GM12891 (cell line): ENCODE results near the gene NBL1.

ENCODE experiments used
- DNase-seq: peaks from one replicate; pipeline ENCODE4 v3.0.0; 2011; ENCODE audit warnings: low spot score; ENCODE audit not compliant: insufficient read length
- FAIRE-seq: peaks from 2 replicates; lab custom pipeline; 2011; peaks lifted over from hg19 to GRCh38; lab: Jason Lieb, UNC
- PAX5 ChIP-seq: IDR thresholded peaks from 2 replicates; pipeline ENCODE4 v1.6.1; 2011; ENCODE audit warnings: low read length, moderate library complexity, mild to moderate bottlenecking; ENCODE audit not compliant: insufficient read depth, severe bottlenecking
- POLR2A ChIP-seq: IDR thresholded peaks from 2 replicates; pipeline ENCODE4 v1.6.1; 2011; ENCODE audit warnings: low read depth, low read length, control low read depth
- POLR2AphosphoS5 ChIP-seq: IDR thresholded peaks from 2 replicates; pipeline ENCODE4 v1.6.1; 2011; ENCODE audit warnings: low read depth, low read length, control low read depth
- POU2F2 ChIP-seq: IDR thresholded peaks from 2 replicates; pipeline ENCODE4 v1.6.1; 2011; ENCODE audit warnings: low read depth, mild to moderate bottlenecking, control low read depth, low read length, moderate library complexity
- SPI1 ChIP-seq: IDR thresholded peaks from 2 replicates; pipeline ENCODE4 v1.6.1; 2011; ENCODE audit warnings: low read depth, low read length, control low read depth
- TAF1 ChIP-seq: IDR thresholded peaks from 2 replicates; pipeline ENCODE4 v1.6.1; 2011; ENCODE audit warnings: low read depth, low read length, control low read depth

The NBL1 gene

DNA sequence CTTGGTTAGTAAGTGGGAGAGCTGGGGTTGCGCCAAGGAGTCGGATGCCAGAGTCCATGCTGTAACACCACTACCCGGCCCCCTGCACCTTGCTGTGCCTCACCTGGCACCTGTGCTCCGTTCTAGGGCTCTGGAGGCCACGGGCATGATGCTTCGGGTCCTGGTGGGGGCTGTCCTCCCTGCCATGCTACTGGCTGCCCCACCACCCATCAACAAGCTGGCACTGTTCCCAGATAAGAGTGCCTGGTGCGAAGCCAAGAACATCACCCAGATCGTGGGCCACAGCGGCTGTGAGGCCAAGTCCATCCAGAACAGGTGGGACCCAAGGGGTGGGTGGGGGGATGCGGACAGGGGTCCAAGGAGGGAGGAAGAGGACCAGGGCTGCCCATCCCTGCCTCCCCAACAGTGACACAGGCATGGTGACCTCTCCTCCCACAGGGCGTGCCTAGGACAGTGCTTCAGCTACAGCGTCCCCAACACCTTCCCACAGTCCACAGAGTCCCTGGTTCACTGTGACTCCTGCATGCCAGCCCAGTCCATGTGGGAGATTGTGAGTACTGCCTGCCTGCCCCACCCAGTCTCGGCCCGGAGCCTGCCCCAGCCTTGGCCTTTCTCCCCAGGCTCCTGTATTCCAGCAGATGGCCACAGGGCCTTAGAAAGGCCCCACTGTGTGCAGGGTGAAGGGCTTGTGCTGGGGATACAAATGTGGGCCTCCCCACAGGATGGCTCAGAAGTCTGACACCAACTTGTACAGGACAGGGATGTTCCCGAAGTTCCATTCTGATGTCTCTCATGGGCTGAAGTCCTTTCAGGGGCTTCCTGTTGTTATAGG lies 11.0 kb downstream of the NBL1 start:
- DNase-seq (no peak), FAIRE-seq (no peak)
- no peak for TF ChIP-seq POU2F2
- TF ChIP-seq TAF1: no peak
- no peak for TF ChIP-seq SPI1
- no peak for TF ChIP-seq POLR2A
- no peak for TF ChIP-seq POLR2AphosphoS5
- TF ChIP-seq PAX5: no peak

DNA sequence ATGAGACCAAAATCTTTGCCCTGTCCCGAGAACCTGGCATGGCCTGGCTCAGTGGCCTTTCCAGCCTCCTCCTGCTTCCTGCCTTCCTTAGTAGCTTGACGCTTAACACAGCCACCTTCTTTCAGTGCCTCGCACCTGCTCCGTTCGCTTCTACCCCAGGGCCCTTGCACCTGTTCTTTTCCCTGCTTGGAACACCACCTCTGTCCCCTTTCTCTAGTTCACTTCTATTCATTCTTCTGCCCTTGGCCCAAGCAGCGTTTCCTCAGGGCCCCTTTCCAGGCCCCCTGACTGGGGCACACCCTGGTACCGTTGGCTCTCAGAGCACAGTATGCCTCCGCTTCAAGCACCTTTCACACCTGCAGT lies 11.6 kb downstream of the NBL1 start:
- no peak for DNase-seq
- no peak for FAIRE-seq
- TF ChIP-seq POLR2AphosphoS5: no peak
- TF ChIP-seq PAX5: no peak
- TF ChIP-seq TAF1: no peak

DNA sequence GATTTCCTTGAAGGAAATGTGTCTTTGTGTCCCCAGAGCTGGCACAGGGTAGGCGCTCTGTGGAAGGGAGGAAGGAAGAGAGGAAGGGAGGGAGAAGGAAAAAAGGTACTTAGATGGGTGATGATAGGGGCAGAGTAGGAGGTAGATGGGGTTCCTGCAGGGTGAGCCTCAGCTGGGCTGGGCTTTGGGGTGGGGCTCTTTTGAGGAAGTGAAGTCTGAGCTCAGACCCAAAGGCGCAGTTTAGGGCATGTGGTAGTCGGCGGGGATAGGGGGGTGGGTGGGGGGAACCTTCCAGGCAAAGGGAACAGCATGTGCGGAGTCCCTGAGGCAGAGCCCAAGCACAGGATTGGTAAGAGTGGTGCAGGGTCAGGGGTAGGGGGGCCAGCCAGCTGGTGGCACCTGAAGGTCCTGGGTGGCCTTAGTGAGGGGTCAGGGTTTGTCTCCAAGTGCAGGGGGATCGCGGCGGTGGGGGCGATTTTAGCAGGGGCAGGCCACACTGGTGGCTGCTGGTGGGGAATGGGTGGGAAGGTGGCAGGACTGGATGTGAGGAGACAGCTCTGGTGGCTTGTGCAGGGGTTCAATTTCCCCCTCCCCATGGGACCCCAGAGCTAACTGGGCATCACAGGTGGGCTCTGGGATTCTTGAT lies 12.1 kb downstream of the NBL1 start:
- TF ChIP-seq POLR2AphosphoS5: no peak
- peak; percentile 64 for TF ChIP-seq SPI1
- FAIRE-seq (no peak), DNase-seq (no peak)

DNA sequence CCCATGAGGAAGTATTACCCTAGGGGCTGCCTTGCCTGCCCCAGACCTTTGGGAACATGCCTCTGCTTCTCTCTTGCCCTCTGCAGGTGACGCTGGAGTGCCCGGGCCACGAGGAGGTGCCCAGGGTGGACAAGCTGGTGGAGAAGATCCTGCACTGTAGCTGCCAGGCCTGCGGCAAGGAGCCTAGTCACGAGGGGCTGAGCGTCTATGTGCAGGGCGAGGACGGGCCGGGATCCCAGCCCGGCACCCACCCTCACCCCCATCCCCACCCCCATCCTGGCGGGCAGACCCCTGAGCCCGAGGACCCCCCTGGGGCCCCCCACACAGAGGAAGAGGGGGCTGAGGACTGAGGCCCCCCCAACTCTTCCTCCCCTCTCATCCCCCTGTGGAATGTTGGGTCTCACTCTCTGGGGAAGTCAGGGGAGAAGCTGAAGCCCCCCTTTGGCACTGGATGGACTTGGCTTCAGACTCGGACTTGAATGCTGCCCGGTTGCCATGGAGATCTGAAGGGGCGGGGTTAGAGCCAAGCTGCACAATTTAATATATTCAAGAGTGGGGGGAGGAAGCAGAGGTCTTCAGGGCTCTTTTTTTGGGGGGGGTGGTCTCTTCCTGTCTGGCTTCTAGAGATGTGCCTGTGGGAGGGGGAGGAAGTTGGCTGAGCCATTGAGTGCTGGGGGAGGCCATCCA lies 12.8 kb downstream of the NBL1 start:
- FAIRE-seq (no peak), DNase-seq (no peak)
- TF ChIP-seq SPI1 (no peak), POU2F2 (no peak), PAX5 (no peak), POLR2A (no peak), TAF1 (no peak), POLR2AphosphoS5 (no peak)

DNA sequence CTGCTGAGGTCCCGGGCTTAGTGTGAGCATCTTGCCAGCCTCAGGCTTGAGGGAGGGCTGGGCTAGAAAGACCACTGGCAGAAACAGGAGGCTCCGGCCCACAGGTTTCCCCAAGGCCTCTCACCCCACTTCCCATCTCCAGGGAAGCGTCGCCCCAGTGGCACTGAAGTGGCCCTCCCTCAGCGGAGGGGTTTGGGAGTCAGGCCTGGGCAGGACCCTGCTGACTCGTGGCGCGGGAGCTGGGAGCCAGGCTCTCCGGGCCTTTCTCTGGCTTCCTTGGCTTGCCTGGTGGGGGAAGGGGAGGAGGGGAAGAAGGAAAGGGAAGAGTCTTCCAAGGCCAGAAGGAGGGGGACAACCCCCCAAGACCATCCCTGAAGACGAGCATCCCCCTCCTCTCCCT lies 13.4 kb downstream of the NBL1 start:
- DNase-seq (no peak), FAIRE-seq (no peak)
- TF ChIP-seq TAF1 (no peak), SPI1 (no peak), POLR2A (no peak), POLR2AphosphoS5 (no peak), PAX5 (no peak), POU2F2 (no peak)

DNA sequence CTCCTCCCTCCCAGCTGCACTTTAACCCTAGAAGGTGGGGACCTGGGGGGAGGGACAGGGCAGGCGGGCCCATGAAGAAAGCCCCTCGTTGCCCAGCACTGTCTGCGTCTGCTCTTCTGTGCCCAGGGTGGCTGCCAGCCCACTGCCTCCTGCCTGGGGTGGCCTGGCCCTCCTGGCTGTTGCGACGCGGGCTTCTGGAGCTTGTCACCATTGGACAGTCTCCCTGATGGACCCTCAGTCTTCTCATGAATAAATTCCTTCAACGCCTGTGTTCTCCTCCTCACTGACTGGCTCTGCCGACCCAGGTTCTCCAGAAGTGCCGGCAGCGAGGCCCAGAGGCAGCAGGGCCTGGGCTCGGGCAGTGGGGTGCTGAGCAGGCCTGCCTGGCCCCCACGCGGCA lies 14.1 kb downstream of the NBL1 start:
- TF ChIP-seq POLR2A: no peak
- no peak for TF ChIP-seq POU2F2
- TF ChIP-seq SPI1: no peak
- TF ChIP-seq POLR2AphosphoS5: no peak
- TF ChIP-seq PAX5: no peak
- no peak for TF ChIP-seq TAF1
- FAIRE-seq (no peak), DNase-seq (no peak)

DNA sequence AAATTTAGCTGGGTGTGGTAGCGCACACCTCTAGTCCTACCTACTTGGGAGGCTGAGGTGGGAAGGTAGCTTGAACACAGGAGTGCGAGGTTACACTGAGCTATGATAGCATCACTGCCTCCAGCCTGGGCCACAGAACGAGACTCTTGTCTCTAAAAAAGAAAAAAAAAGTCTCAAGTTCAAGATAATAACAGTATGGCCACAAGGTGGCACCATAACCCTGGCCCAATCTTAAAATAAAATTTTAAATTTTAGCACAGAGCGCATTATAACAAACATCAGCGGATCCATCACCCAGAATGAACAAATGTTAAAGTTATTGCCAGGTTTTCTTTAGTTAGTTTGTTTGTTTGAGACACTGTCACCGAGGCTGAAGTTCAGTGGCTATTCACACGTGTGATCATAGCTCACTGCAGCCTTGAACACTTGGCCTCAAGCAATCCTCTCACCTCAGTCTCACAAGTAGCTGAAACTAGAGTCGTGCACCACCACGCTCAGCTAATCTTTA lies 17.7 kb downstream of the NBL1 start:
- TF ChIP-seq TAF1 (no peak), POU2F2 (no peak), SPI1 (no peak), POLR2AphosphoS5 (no peak), PAX5 (no peak), POLR2A (no peak)
- FAIRE-seq (peak; percentile 72), DNase-seq (no peak)

DNA sequence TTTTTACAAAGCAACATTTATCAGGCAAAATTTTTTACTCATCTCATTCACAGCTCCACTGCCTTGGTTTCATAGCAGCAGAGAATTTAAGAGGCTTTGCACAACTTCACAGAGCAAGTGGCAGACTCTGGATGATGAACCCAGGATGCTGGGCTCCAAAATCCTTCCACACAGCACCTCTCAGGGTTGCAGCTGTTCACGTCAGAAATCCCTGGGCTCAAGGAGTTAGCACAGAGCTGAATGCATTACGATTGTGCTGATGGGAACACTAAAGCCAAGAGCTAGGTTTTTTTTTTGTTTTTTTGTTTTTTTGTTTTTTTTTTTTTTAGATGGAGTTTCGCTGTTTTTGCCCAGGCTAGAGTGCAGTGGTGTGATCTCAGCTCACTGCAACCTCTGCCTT lies 18.2 kb downstream of the NBL1 start:
- FAIRE-seq (no peak), DNase-seq (no peak)
- TF ChIP-seq SPI1: no peak
- TF ChIP-seq PAX5: no peak
- no peak for TF ChIP-seq POLR2A
- no peak for TF ChIP-seq TAF1
- TF ChIP-seq POLR2AphosphoS5: no peak
- no peak for TF ChIP-seq POU2F2

DNA sequence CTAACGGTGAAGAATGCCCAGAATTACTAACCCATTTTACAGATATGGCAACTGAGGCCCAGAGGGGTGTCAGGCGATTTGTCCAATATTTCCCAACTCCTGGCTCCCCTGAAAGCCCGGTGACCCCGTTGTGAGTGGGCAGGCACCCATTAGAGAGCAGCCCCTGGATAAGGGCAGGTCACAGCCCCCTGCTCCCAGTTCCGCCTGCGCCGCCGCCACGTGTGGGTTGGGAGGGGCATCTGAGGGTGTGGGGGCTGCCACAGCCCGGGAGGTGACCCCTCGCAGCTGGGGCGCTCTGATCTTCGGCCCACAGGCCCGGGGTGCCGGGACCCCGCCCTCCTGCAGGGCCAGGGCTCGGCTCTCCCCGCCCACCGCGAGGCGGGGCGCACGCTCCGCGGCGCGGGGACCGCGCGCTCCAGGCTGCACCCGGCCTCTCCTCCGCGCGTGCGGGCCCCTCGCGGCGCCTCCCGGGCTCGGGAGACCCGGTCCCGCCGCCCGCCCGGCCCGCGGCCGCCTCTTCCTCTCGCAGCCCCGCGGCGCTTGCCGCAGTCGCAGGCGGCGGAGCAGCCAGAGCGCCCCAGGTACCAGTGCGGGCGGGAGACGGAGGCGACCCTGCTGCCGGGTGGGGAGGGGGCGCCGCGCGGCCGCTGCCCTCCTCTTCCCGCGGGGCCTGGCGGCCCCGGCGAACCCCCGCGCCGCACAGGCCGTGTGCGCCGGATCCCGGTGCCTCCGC lies 20.5 kb downstream of the NBL1 start, which contains the start of gene HTR6:
Gene HTR6, plus strand, starts transcription at position 423 of the 733 bp plus-strand sequence. CDS start 879 bp downstream, outside the sequence.
- DNase-seq: peak; percentile 69
- TF ChIP-seq PAX5 (no peak), SPI1 (no peak), TAF1 (no peak), POU2F2 (no peak), POLR2A (no peak), POLR2AphosphoS5 (no peak)
- peak; percentile 75 for FAIRE-seq
